Suprapubic skin (tissue), 4 donors: Measurements from ENCODE around the gene CUEDC1.

Experiments used
- POLR2A ChIP-seq, 2 donors: fragments of 450-650 bp; IDR thresholded peaks; one replicate each; pipeline ENCODE4 v1.6.1; 2017; ENCODE audit warnings: antibody characterized with exemption in 2 of 2, mild to moderate bottlenecking in 2 of 2, moderate library complexity in 2 of 2
- POLR2AphosphoS5 ChIP-seq, 3 donors: sonication (generic); formaldehyde crosslinking; IDR thresholded peaks; one replicate each; pipeline ENCODE4 v1.6.1; 2017; ENCODE audit warnings: antibody characterized with exemption in 3 of 3
- TF ChIP-seq, protein P1 (sequence below), 2 donors: fragments of 200-600 bp in 1 of 2; fragments of 450-650 bp in 1 of 2; sonication (generic) in 1 of 2; IDR thresholded peaks; one replicate each; pipeline ENCODE4 v1.5.1; 2016 to 2019; ENCODE audit warnings: antibody characterized with exemption in 2 of 2, mild to moderate bottlenecking in 1 of 2, moderate library complexity in 1 of 2

- TF ChIP-seq POLR2A (IDR thresholded peaks at IDR 0.05) (no peak), POLR2AphosphoS5 (IDR thresholded peaks at IDR 0.05) (no peak)
- TF ChIP-seq, protein P1, sequence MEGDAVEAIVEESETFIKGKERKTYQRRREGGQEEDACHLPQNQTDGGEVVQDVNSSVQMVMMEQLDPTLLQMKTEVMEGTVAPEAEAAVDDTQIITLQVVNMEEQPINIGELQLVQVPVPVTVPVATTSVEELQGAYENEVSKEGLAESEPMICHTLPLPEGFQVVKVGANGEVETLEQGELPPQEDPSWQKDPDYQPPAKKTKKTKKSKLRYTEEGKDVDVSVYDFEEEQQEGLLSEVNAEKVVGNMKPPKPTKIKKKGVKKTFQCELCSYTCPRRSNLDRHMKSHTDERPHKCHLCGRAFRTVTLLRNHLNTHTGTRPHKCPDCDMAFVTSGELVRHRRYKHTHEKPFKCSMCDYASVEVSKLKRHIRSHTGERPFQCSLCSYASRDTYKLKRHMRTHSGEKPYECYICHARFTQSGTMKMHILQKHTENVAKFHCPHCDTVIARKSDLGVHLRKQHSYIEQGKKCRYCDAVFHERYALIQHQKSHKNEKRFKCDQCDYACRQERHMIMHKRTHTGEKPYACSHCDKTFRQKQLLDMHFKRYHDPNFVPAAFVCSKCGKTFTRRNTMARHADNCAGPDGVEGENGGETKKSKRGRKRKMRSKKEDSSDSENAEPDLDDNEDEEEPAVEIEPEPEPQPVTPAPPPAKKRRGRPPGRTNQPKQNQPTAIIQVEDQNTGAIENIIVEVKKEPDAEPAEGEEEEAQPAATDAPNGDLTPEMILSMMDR (IDR thresholded peaks at IDR 0.05) = no peak
Measured at GRCh38 chr17:57874434-57875289, 80.5 kb downstream of the CUEDC1 start.
